WTC11 (cell line): ENCODE measurements around the gene SARM1. TPM values are rescaled to one million over a fixed set of nuclear protein-coding genes. Genes with fewer than 3 reads are reported as not detected.

Experiments used
- ATAC-seq: fragments of 200-7000 bp; cut with Tn5 transposase; 2 replicates; pipeline ENCODE4 v1.10.0; 2021; ENCODE audit warnings: mild to moderate bottlenecking, moderate library complexity
- CTCF ChIA-PET: fragments of 300-600 bp; sonication (Branson Sonifier 250); formaldehyde crosslinking; loops from one replicate; lab custom pipeline; 2021; ENCODE audit warnings: antibody characterized with exemption; lab: Charles Lee
- POLR2A ChIA-PET: fragments of 350-600 bp; sonication (Branson Sonifier 250); formaldehyde crosslinking; loops from one replicate; lab custom pipeline; 2021; ENCODE audit warnings: antibody characterized with exemption; lab: Charles Lee
- DNase-seq: peaks from one replicate; pipeline ENCODE4 v3.0.0; 2021; ENCODE audit warnings: low spot score
- H3K27ac Mint-ChIP-seq: 2 replicates; pipeline ENCODE4 v1.8.0; 2021; ENCODE audit warnings: mixed read lengths
- H3K27me3 Mint-ChIP-seq: 2 replicates; pipeline ENCODE4 v1.8.0; 2021; ENCODE audit warnings: low read depth, mild to moderate bottlenecking, moderate library complexity, mixed read lengths
- H3K36me3 Mint-ChIP-seq: 2 replicates; pipeline ENCODE4 v1.8.0; 2021; ENCODE audit warnings: mixed read lengths
- H3K4me1 Mint-ChIP-seq: 2 replicates; pipeline ENCODE4 v1.8.0; 2022; ENCODE audit warnings: mixed read lengths
- H3K4me3 Mint-ChIP-seq: 2 replicates; pipeline ENCODE4 v1.8.0; 2021; ENCODE audit warnings: mild to moderate bottlenecking, moderate library complexity, mixed read lengths
- H3K9me3 Mint-ChIP-seq: 2 replicates; pipeline ENCODE4 v1.8.0; 2021; ENCODE audit warnings: mixed read lengths
- CREB1 ChIP-seq: sonication (generic); formaldehyde crosslinking; IDR thresholded peaks from 2 replicates; pipeline ENCODE4 v1.8.0; 2023; ENCODE audit warnings: mild to moderate bottlenecking, missing genetic modification reagents
- ELF4 ChIP-seq: sonication (generic); formaldehyde crosslinking; IDR thresholded peaks from 2 replicates; pipeline ENCODE4 v1.8.1; 2022; ENCODE audit warnings: low read depth, mild to moderate bottlenecking, moderate library complexity, missing genetic modification reagents
- EMX1 ChIP-seq: fragments of 250-450 bp; sonication (Bioruptor Pico); IDR thresholded peaks from 2 replicates; pipeline ENCODE4 v1.8.0; 2021; ENCODE audit warnings: mild to moderate bottlenecking
- MYBL2 ChIP-seq: sonication (generic); formaldehyde crosslinking; IDR thresholded peaks from 2 replicates; pipeline ENCODE4 v1.8.1; 2023; ENCODE audit warnings: mild to moderate bottlenecking, moderate library complexity, missing genetic modification reagents
- NFATC4 ChIP-seq: fragments of 250-450 bp; sonication (Bioruptor Pico); IDR thresholded peaks from 2 replicates; pipeline ENCODE4 v1.9.0; 2021; ENCODE audit warnings: mild to moderate bottlenecking
- NFE2L1 ChIP-seq: sonication (generic); formaldehyde crosslinking; IDR thresholded peaks from 2 replicates; pipeline ENCODE4 v1.8.1; 2023; ENCODE audit warnings: missing genetic modification reagents
- NR3C1 ChIP-seq: sonication (generic); formaldehyde crosslinking; conservative IDR thresholded peaks from 2 replicates; pipeline ENCODE4 v1.8.1; 2023; ENCODE audit warnings: low read depth, mild to moderate bottlenecking, missing genetic modification reagents
- PRRX2 ChIP-seq: fragments of 250-450 bp; sonication (Bioruptor Pico); IDR thresholded peaks from 2 replicates; pipeline ENCODE4 v1.8.0; 2021; ENCODE audit warnings: mild to moderate bottlenecking
- SMAD3 ChIP-seq: sonication (generic); formaldehyde crosslinking; IDR thresholded peaks from 2 replicates; pipeline ENCODE4 v1.8.0; 2022; ENCODE audit warnings: missing genetic modification reagents, mild to moderate bottlenecking, borderline replicate concordance
- SMAD4 ChIP-seq: sonication (generic); formaldehyde crosslinking; IDR thresholded peaks from 2 replicates; pipeline ENCODE4 v1.8.0; 2022; ENCODE audit warnings: mild to moderate bottlenecking, missing genetic modification reagents
- SP1 ChIP-seq: sonication (generic); formaldehyde crosslinking; conservative IDR thresholded peaks from 2 replicates; pipeline ENCODE4 v1.8.1; 2022; ENCODE audit warnings: missing genetic modification reagents
- TEAD1 ChIP-seq: sonication (generic); formaldehyde crosslinking; IDR thresholded peaks from 2 replicates; pipeline ENCODE4 v1.8.0; 2022; ENCODE audit warnings: mild to moderate bottlenecking, missing genetic modification reagents
- ZBTB21 ChIP-seq: sonication (generic); formaldehyde crosslinking; IDR thresholded peaks from 2 replicates; pipeline ENCODE4 v1.8.1; 2023; ENCODE audit warnings: mild to moderate bottlenecking, missing genetic modification reagents, borderline replicate concordance
- ZNF263 ChIP-seq: sonication (generic); formaldehyde crosslinking; IDR thresholded peaks from 2 replicates; pipeline ENCODE4 v1.8.1; 2022; ENCODE audit warnings: low read depth, mild to moderate bottlenecking, moderate library complexity, missing genetic modification reagents
- ZNF396 ChIP-seq: fragments of 250-450 bp; sonication (Bioruptor Pico); IDR thresholded peaks from 2 replicates; pipeline ENCODE4 v1.8.0; 2021; ENCODE audit warnings: mild to moderate bottlenecking, moderate library complexity, borderline replicate concordance
- ZNF416 ChIP-seq: fragments of 250-450 bp; sonication (Bioruptor Pico); IDR thresholded peaks from 2 replicates; pipeline ENCODE4 v1.9.0; 2021; ENCODE audit warnings: mild to moderate bottlenecking, inconsistent platforms
- total RNA-seq: library from RNA; stranded (reverse); gene quantifications from 3 replicates; pipeline ENCODE4 v1.2.3, GENCODE V29; 2021
- TF ChIP-seq, protein P1 (sequence below): sonication (generic); formaldehyde crosslinking; IDR thresholded peaks from 2 replicates; pipeline ENCODE4 v1.8.1; 2022; ENCODE audit warnings: missing genetic modification reagents, borderline replicate concordance
- TF ChIP-seq, protein P2 (sequence below): sonication (generic); formaldehyde crosslinking; IDR thresholded peaks from 2 replicates; pipeline ENCODE4 v1.8.0; 2022; ENCODE audit warnings: mild to moderate bottlenecking, missing genetic modification reagents
- TF ChIP-seq, protein P3 (sequence below): fragments of 250-450 bp; sonication (Bioruptor Pico); IDR thresholded peaks from 2 replicates; pipeline ENCODE4 v1.9.0; 2021; ENCODE audit warnings: moderate library complexity, mild to moderate bottlenecking, inconsistent platforms, borderline replicate concordance
- TF ChIP-seq, protein P4 (sequence below): fragments of 200-600 bp; IDR thresholded peaks from 2 replicates; pipeline ENCODE4 v1.8.0; 2022; ENCODE audit warnings: antibody characterized with exemption
- TF ChIP-seq, protein P5 (sequence below): sonication (generic); formaldehyde crosslinking; IDR thresholded peaks from 2 replicates; pipeline ENCODE4 v1.8.1; 2023; ENCODE audit warnings: mild to moderate bottlenecking, missing genetic modification reagents, borderline replicate concordance
- TF ChIP-seq, protein P6 (sequence below): sonication (generic); formaldehyde crosslinking; conservative IDR thresholded peaks from 2 replicates; pipeline ENCODE4 v1.8.1; 2023; ENCODE audit warnings: mild to moderate bottlenecking, low read depth, missing genetic modification reagents, moderate library complexity

SARM1 gene
- total RNA-seq, 1 experiment from 2014 or later: 3.8 TPM

DNA sequence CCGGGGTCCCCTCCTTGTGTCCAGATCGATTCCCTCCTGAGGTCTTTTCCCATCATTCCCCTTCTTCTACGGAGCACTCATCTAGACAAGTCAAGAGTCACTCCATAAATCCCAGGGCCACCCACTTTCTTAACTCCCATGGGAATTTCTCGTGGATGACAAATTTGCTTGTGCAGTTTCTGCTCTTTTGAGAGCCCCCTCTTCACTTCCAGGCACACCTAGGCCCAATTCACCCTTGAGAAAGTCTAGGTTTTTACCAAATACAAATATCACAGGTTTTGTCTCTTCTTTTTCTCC, 13.6 kb upstream of the SARM1 start:
- DNase-seq: no peak
- POLR2A ChIA-PET: interaction anchor here (1.0 to 1.6 kb wide), 4 partner anchors 9 to 213 kb away, joined by 3 to 16 read pairs (median 8); partner anchors contain the start of genes IFT20, PIGS and TNFAIP1
- CTCF ChIA-PET: interaction anchor here (0.7 to 2.5 kb wide), 7 partner anchors 8 to 68 kb away, joined by 3 to 16 read pairs (median 8); partner anchors contain the start of genes IFT20, TNFAIP1 and VTN
- H3K4me1 Mint-ChIP-seq: peaks cover 13% of the 10 kb centered on the region
- TF ChIP-seq NR3C1 (CRISPR knock-in tag) (no peak), SP1 (CRISPR knock-in tag) (no peak), NFATC4 (no peak), ZBTB21 (no peak), SMAD3 (CRISPR knock-in tag) (no peak), ZNF416 (CRISPR knock-in tag) (no peak), SMAD4 (CRISPR knock-in tag) (no peak), ELF4 (CRISPR knock-in tag) (no peak)
- TF ChIP-seq, protein P1, sequence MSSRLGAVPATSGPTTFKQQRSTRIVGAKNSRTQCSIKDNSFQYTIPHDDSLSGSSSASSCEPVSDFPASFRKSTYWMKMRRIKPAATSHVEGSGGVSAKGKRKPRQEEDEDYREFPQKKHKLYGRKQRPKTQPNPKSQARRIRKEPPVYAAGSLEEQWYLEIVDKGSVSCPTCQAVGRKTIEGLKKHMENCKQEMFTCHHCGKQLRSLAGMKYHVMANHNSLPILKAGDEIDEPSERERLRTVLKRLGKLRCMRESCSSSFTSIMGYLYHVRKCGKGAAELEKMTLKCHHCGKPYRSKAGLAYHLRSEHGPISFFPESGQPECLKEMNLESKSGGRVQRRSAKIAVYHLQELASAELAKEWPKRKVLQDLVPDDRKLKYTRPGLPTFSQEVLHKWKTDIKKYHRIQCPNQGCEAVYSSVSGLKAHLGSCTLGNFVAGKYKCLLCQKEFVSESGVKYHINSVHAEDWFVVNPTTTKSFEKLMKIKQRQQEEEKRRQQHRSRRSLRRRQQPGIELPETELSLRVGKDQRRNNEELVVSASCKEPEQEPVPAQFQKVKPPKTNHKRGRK (CRISPR knock-in tag): no peak
- H3K27me3 Mint-ChIP-seq: no peaks in the 10 kb centered on the region
- peak overlapping the region; percentile 98 for H3K27ac Mint-ChIP-seq
- peak overlapping the region; percentile 91 for H3K4me3 Mint-ChIP-seq
- H3K36me3 Mint-ChIP-seq: peaks cover 43% of the 10 kb centered on the region
- no peaks in the 10 kb centered on the region for H3K9me3 Mint-ChIP-seq
- ATAC-seq: peak; percentile 9

DNA sequence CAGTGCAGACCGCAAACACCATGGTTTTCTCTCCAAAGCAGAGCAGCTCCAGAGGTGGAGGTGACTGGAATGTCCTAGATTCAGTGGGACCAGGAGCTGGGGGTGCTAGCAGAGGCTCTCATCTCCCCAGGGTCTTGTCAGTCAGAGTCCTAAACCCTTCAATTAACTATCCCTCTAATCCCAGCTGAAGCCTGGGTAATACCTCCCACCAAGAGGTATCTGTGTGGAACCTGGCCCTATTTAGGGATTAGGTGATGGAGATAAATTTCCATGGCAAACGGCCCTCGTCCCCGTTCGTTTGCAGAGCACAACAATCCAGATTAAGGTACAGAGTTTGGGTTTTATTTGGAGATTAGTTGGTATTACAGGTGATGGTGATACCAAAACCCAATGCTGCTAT, 8.3 kb upstream of the SARM1 start:
- no peak overlapping the region for H3K27ac Mint-ChIP-seq
- CTCF ChIA-PET: interaction anchor here (1.4 kb wide), 1 partner anchor 27 kb away, joined by 4 read pairs; the partner anchor contains the start of gene TNFAIP1
- H3K9me3 Mint-ChIP-seq: no peaks in the 10 kb centered on the region
- POLR2A ChIA-PET: no interaction called here
- DNase-seq (no peak), ATAC-seq (no peak)
- no peaks in the 10 kb centered on the region for H3K27me3 Mint-ChIP-seq
- no peak overlapping the region for H3K4me3 Mint-ChIP-seq
- H3K36me3 Mint-ChIP-seq: peaks cover 22% of the 10 kb centered on the region
- TF ChIP-seq ZNF396 (CRISPR knock-in tag): no peak
- TF ChIP-seq SMAD4 (CRISPR knock-in tag): no peak
- no peak for TF ChIP-seq NFATC4
- no peak for TF ChIP-seq NFE2L1 (CRISPR knock-in tag)
- TF ChIP-seq NR3C1 (CRISPR knock-in tag): no peak
- TF ChIP-seq ZNF263 (CRISPR knock-in tag): no peak
- TF ChIP-seq, protein P2, sequence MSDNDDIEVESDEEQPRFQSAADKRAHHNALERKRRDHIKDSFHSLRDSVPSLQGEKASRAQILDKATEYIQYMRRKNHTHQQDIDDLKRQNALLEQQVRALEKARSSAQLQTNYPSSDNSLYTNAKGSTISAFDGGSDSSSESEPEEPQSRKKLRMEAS: no peak
- no peak for TF ChIP-seq ZBTB21
- no peak for TF ChIP-seq EMX1 (CRISPR knock-in tag)
- TF ChIP-seq PRRX2 (CRISPR knock-in tag): no peak
- TF ChIP-seq CREB1 (CRISPR knock-in tag): no peak
- TF ChIP-seq, protein P3, sequence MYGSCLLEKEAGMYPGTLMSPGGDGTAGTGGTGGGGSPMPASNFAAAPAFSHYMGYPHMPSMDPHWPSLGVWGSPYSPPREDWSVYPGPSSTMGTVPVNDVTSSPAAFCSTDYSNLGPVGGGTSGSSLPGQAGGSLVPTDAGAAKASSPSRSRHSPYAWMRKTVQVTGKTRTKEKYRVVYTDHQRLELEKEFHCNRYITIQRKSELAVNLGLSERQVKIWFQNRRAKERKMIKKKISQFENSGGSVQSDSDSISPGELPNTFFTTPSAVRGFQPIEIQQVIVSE (CRISPR knock-in tag): no peak
- TF ChIP-seq, protein P4, sequence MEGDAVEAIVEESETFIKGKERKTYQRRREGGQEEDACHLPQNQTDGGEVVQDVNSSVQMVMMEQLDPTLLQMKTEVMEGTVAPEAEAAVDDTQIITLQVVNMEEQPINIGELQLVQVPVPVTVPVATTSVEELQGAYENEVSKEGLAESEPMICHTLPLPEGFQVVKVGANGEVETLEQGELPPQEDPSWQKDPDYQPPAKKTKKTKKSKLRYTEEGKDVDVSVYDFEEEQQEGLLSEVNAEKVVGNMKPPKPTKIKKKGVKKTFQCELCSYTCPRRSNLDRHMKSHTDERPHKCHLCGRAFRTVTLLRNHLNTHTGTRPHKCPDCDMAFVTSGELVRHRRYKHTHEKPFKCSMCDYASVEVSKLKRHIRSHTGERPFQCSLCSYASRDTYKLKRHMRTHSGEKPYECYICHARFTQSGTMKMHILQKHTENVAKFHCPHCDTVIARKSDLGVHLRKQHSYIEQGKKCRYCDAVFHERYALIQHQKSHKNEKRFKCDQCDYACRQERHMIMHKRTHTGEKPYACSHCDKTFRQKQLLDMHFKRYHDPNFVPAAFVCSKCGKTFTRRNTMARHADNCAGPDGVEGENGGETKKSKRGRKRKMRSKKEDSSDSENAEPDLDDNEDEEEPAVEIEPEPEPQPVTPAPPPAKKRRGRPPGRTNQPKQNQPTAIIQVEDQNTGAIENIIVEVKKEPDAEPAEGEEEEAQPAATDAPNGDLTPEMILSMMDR: no peak
- TF ChIP-seq, protein P5, sequence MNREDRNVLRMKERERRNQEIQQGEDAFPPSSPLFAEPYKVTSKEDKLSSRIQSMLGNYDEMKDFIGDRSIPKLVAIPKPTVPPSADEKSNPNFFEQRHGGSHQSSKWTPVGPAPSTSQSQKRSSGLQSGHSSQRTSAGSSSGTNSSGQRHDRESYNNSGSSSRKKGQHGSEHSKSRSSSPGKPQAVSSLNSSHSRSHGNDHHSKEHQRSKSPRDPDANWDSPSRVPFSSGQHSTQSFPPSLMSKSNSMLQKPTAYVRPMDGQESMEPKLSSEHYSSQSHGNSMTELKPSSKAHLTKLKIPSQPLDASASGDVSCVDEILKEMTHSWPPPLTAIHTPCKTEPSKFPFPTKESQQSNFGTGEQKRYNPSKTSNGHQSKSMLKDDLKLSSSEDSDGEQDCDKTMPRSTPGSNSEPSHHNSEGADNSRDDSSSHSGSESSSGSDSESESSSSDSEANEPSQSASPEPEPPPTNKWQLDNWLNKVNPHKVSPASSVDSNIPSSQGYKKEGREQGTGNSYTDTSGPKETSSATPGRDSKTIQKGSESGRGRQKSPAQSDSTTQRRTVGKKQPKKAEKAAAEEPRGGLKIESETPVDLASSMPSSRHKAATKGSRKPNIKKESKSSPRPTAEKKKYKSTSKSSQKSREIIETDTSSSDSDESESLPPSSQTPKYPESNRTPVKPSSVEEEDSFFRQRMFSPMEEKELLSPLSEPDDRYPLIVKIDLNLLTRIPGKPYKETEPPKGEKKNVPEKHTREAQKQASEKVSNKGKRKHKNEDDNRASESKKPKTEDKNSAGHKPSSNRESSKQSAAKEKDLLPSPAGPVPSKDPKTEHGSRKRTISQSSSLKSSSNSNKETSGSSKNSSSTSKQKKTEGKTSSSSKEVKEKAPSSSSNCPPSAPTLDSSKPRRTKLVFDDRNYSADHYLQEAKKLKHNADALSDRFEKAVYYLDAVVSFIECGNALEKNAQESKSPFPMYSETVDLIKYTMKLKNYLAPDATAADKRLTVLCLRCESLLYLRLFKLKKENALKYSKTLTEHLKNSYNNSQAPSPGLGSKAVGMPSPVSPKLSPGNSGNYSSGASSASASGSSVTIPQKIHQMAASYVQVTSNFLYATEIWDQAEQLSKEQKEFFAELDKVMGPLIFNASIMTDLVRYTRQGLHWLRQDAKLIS (CRISPR knock-in tag): no peak
- TF ChIP-seq, protein P6, sequence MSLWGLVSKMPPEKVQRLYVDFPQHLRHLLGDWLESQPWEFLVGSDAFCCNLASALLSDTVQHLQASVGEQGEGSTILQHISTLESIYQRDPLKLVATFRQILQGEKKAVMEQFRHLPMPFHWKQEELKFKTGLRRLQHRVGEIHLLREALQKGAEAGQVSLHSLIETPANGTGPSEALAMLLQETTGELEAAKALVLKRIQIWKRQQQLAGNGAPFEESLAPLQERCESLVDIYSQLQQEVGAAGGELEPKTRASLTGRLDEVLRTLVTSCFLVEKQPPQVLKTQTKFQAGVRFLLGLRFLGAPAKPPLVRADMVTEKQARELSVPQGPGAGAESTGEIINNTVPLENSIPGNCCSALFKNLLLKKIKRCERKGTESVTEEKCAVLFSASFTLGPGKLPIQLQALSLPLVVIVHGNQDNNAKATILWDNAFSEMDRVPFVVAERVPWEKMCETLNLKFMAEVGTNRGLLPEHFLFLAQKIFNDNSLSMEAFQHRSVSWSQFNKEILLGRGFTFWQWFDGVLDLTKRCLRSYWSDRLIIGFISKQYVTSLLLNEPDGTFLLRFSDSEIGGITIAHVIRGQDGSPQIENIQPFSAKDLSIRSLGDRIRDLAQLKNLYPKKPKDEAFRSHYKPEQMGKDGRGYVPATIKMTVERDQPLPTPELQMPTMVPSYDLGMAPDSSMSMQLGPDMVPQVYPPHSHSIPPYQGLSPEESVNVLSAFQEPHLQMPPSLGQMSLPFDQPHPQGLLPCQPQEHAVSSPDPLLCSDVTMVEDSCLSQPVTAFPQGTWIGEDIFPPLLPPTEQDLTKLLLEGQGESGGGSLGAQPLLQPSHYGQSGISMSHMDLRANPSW (CRISPR knock-in tag): no peak
- no peak for TF ChIP-seq TEAD1
- TF ChIP-seq MYBL2 (CRISPR knock-in tag): no peak
- H3K4me1 Mint-ChIP-seq: peaks cover 3% of the 10 kb centered on the region
